Brain microvascular endothelial cell (primary cell): ENCODE results near the gene ABLIM1.

ENCODE experiments used
- DNase-seq: peaks from one replicate; pipeline ENCODE4 v3.0.0-alpha.2; 2020
- H3K27ac ChIP-seq: fragments of 250-450 bp; sonication (Bioruptor Pico); 2 replicates; pipeline ENCODE4 v1.5.1; 2020; ENCODE audit warnings: mild to moderate bottlenecking, moderate library complexity
- H3K27me3 ChIP-seq: fragments of 250-450 bp; sonication (Bioruptor Pico); replicated peaks from 2 replicates; pipeline ENCODE4 v1.5.1; 2020; ENCODE audit warnings: mild to moderate bottlenecking
- H3K36me3 ChIP-seq: fragments of 250-450 bp; sonication (Bioruptor Pico); replicated peaks from 2 replicates; pipeline ENCODE4 v1.5.1; 2020; ENCODE audit warnings: mild to moderate bottlenecking
- H3K4me3 ChIP-seq: 2 replicates; pipeline ENCODE4 v1.5.1; 2011; ENCODE audit warnings: low read depth, mild to moderate bottlenecking, control low read depth, low read length, moderate library complexity
- in situ Hi-C: cut with HindIII; loops from 2 replicates; pipeline ENCODE4 v1.10.0; 2017; ENCODE audit warnings: low sequenced_read_pairs, low pct_ligation_motif_present
- TF ChIP-seq, protein P1 (sequence below): IDR thresholded peaks from 2 replicates; pipeline ENCODE4 v1.5.1; 2011; ENCODE audit warnings: low read depth, mild to moderate bottlenecking, moderate library complexity, low read length, control low read depth, inconsistent platforms; ENCODE audit errors: missing control alignments

ABLIM1 gene

DNA sequence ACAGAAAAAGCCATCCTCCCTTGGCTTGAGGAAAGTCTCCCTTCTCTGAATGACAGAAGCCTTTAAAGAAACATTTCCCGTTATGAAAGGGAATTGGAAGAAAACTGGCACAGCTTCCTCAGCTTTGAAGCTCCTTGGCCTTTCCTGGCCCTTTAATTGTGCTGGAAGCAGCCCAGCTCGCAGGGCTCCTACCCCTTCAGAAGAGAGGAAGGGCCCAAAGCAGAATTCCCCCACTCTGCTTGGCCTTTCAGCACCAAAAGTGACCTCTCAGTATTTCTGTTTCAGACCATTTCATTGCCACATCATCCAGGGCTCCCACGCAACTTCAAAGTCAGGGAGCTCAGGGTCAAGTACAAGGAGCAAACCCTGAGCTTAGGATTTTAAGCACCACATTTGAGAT, 258.0 kb downstream of the ABLIM1 start:
- no peak overlapping the region for H3K4me3 ChIP-seq
- no peak overlapping the region for H3K27ac ChIP-seq
- TF ChIP-seq, protein P1, sequence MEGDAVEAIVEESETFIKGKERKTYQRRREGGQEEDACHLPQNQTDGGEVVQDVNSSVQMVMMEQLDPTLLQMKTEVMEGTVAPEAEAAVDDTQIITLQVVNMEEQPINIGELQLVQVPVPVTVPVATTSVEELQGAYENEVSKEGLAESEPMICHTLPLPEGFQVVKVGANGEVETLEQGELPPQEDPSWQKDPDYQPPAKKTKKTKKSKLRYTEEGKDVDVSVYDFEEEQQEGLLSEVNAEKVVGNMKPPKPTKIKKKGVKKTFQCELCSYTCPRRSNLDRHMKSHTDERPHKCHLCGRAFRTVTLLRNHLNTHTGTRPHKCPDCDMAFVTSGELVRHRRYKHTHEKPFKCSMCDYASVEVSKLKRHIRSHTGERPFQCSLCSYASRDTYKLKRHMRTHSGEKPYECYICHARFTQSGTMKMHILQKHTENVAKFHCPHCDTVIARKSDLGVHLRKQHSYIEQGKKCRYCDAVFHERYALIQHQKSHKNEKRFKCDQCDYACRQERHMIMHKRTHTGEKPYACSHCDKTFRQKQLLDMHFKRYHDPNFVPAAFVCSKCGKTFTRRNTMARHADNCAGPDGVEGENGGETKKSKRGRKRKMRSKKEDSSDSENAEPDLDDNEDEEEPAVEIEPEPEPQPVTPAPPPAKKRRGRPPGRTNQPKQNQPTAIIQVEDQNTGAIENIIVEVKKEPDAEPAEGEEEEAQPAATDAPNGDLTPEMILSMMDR, result no peak
- H3K27me3 ChIP-seq, result peaks cover 17% of the 10 kb centered on the region
- in situ Hi-C loops, result no loop called here
- no peaks in the 10 kb centered on the region for H3K36me3 ChIP-seq
- DNase-seq, result no peak

DNA sequence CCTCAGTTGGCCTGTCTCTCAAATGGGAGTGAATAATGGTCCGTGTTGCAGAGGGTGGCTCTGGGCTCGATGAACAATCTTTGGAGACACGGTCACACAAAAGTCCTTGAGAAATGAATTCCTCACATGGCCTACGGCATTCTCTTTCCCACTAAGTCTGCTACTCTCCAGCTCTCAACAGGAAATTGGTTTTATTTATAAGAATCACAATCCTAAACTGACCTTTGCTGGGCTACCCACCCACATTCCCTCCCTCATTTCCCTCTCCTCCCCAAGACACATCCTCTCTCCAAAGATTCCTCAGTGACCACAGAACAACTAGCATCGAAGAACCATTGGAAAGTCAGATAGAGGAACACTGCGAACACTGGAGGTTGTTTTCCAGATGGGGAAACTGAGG, 258.5 kb downstream of the ABLIM1 start:
- in situ Hi-C loops, result no loop called here
- Histone ChIP-seq H3K36me3 (no peaks in the 10 kb centered on the region), H3K27ac (no peak overlapping the region), H3K4me3 (no peak overlapping the region), H3K27me3 (peaks cover 12% of the 10 kb centered on the region)
- TF ChIP-seq, protein P1, result no peak
- DNase-seq, result no peak

- TF ChIP-seq, protein P1, result no peak
- H3K4me3 ChIP-seq, result no peak overlapping the region
- in situ Hi-C loops, result no loop called here
- peaks cover 4% of the 10 kb centered on the region for H3K27me3 ChIP-seq
- H3K36me3 ChIP-seq, result no peaks in the 10 kb centered on the region
- no peak for DNase-seq
- H3K27ac ChIP-seq, result no peak overlapping the region
These were observed 259.3 kb downstream of the ABLIM1 start for GRCh38 chr10:114398587-114399331.

DNA sequence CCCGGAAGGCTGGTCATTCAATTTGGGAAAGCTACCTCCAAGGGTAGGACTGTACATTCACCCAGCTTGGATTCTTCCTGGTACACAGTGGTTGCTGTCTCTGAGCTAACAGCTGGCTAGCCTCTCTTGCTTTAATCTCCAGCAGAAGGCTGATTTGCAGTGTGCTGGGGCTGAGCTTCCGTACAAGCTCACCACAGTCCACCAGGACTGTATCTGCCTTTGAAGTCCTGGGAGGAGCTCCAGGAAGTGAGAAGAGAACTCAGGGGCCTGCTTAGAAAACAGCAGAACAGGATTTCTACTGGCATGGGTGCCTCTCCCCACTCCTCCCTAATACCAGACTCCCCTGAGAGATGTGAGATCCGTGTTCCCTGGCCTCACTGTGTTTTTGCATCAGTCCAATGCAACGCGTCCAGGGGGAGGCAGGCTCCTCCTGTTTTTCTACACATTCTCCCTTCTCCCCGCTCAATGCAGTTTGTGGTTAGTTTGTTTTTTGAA, 260.4 kb downstream of the ABLIM1 start:
- Histone ChIP-seq H3K4me3 (no peak overlapping the region), H3K27ac (no peak overlapping the region), H3K27me3 (peaks cover under 1% of the 10 kb centered on the region), H3K36me3 (no peaks in the 10 kb centered on the region)
- in situ Hi-C loops, result no loop called here
- TF ChIP-seq, protein P1, result peak; percentile 36
- DNase-seq, result peak; percentile 24

DNA sequence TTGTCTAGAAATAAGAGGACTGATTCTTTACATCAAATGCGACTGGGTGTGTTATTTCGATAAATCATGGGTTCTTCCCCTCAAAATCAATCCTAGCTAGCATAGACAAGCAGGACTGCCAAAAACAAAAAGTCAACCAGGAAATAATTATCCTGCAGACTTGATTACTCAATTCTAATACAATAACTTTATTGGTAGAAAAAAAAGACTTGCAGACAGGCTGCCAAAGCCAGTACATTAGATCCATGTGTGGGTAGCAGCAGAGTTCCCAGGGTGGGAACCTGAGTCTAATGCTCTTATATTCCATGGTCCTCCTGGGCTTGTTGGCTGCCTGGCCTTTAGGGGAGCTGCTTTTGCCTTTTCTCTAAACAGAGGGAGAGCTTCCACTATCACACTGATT, 261.6 kb downstream of the ABLIM1 start:
- in situ Hi-C loops, result no loop called here
- H3K36me3 ChIP-seq, result no peaks in the 10 kb centered on the region
- H3K27ac ChIP-seq, result no peak overlapping the region
- no peaks in the 10 kb centered on the region for H3K27me3 ChIP-seq
- H3K4me3 ChIP-seq, result no peak overlapping the region
- no peak for DNase-seq
- TF ChIP-seq, protein P1, result no peak
